LNCAP (cell line): Measurements from ENCODE around the gene RTEL1.

Experiments
- CTCF ChIP-seq: fragments of 450-650 bp; IDR thresholded peaks from 2 replicates; pipeline ENCODE4 v1.5.1; 2017; ENCODE audit warnings: mild to moderate bottlenecking

Gene RTEL1

GRCh38 chr20:63658749-63659187 is 656 bp downstream of the RTEL1 start:
- TF ChIP-seq CTCF, result no peak

- no peak for TF ChIP-seq CTCF
These were observed 1.3 kb downstream of the RTEL1 start for GRCh38 chr20:63659370-63659769.

- TF ChIP-seq CTCF, result no peak
These were observed 2.5 kb downstream of the RTEL1 start for GRCh38 chr20:63660622-63661021.

- TF ChIP-seq CTCF, result no peak
These were observed 3.0 kb downstream of the RTEL1 start for GRCh38 chr20:63661108-63661507.

- TF ChIP-seq CTCF, result no peak
These were observed 4.1 kb downstream of the RTEL1 start for GRCh38 chr20:63661959-63662812.

GRCh38 chr20:63662813-63663189 is 4.7 kb downstream of the RTEL1 start:
- TF ChIP-seq CTCF, result no peak

- TF ChIP-seq CTCF, result no peak
These were observed 5.4 kb downstream of the RTEL1 start for GRCh38 chr20:63663332-63664066.
